Esophagus (tissue), 2 donors: ENCODE results near the gene TEP1. TPM values are rescaled to one million over a fixed set of nuclear protein-coding genes. Genes with fewer than 3 reads are reported as not detected.
"Not testable (repeated sequence)": the region's sequence is repeated elsewhere in the genome, so short reads cannot be mapped to it uniquely, and the experiment has no call there.

Experiments
- H3K27ac ChIP-seq, 2 donors: one replicate each; pipeline ENCODE4 v1.5.1; 2013; ENCODE audit warnings: low read depth in 2 of 2, mild to moderate bottlenecking in 2 of 2, inconsistent platforms in 1 of 2, low read length in 1 of 2, moderate library complexity in 1 of 2
- H3K27me3 ChIP-seq, 2 donors: one replicate each; pipeline ENCODE4 v1.6.1; 2013; ENCODE audit warnings: low read length in 2 of 2, control low read depth in 1 of 2, mild to moderate bottlenecking in 1 of 2; ENCODE audit not compliant: insufficient read depth in 2 of 2, control insufficient read depth in 1 of 2
- H3K36me3 ChIP-seq, 2 donors: one replicate each; pipeline ENCODE4 v1.6.1; 2013; ENCODE audit warnings: low read length in 1 of 2; ENCODE audit not compliant: control insufficient read depth in 2 of 2, insufficient read depth in 2 of 2
- H3K4me1 ChIP-seq, 2 donors: one replicate each; pipeline ENCODE4 v1.6.1; 2013; ENCODE audit warnings: low read length in 1 of 2; ENCODE audit not compliant: control insufficient read depth in 2 of 2, insufficient read depth in 2 of 2
- H3K4me3 ChIP-seq, 2 donors: one replicate each; pipeline ENCODE4 v1.5.1; 2013; ENCODE audit warnings: low read length in 2 of 2, mild to moderate bottlenecking in 2 of 2, low read depth in 1 of 2, moderate library complexity in 1 of 2
- H3K9me3 ChIP-seq, 2 donors: one replicate each; pipeline ENCODE4 v1.6.1; 2013; ENCODE audit warnings: mild to moderate bottlenecking in 2 of 2, low read depth in 1 of 2, low read length in 1 of 2, moderate library complexity in 1 of 2; ENCODE audit not compliant: control insufficient read depth in 2 of 2, insufficient read depth in 1 of 2
- WGBS, 2 donors: extraction: QIAGEN DNeasy Blood & Tissue Kit; methylation state at CpG; one replicate each; pipeline ENCODE4 v1.1.7; 2013; 5-methylcytosine and 5-hydroxymethylcytosine counted together
- polyA plus RNA-seq, 2 donors: library from polyadenylated mRNA; stranded (reverse); fragments of 200-250 nt; gene quantifications; one replicate each; pipeline ENCODE4 v1.2.3, GENCODE V29; 2013
- donor health status: healthy with polysubstance abuse.
- donor health status: Bipolar disorder and iron deficiency.

TEP1 gene
- polyA plus RNA-seq, 2 donors: 7.9 to 14.6 TPM

DNA sequence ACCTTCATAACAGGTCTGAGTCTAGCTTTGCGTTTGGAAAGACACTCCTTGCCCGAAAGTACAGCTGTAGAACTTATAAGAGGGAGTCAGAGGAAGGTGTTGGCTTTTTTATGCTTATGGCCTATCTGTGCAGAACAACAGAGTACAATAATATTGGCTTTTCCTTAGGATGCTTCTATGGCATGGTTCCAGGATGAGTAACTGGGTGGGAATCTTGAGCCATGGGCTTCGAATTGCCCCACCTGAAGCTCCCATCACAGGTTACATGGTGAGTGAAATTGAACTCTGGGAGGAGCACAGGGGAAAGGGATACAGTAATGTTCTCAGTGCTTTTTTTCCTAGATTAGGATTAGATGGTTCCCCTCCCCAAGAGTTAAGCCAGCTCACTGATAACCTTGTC lies 56.9 kb downstream of the TEP1 start:
- Histone ChIP-seq H3K27ac (no peak overlapping the region), H3K4me3 (no peak overlapping the region), H3K36me3 (peaks cover 4 to 7% of the 10 kb centered on the region in 2 donors), H3K27me3 (no peaks in the 10 kb centered on the region), H3K4me1 (no peaks in the 10 kb centered on the region), H3K9me3 (no peaks in the 10 kb centered on the region)
- WGBS, 2 donors: 78 to 89% methylated on average over 3 of the region's 3 CpGs

- Histone ChIP-seq H3K4me3 (no peak overlapping the region), H3K9me3 (no peaks in the 10 kb centered on the region), H3K36me3 (peaks cover 3 to 8% of the 10 kb centered on the region in 2 donors), H3K4me1 (no peaks in the 10 kb centered on the region), H3K27ac (no peak overlapping the region), H3K27me3 (no peaks in the 10 kb centered on the region)
These were observed 62.4 kb downstream of the TEP1 start for GRCh38 chr14:20350860-20351259.

DNA sequence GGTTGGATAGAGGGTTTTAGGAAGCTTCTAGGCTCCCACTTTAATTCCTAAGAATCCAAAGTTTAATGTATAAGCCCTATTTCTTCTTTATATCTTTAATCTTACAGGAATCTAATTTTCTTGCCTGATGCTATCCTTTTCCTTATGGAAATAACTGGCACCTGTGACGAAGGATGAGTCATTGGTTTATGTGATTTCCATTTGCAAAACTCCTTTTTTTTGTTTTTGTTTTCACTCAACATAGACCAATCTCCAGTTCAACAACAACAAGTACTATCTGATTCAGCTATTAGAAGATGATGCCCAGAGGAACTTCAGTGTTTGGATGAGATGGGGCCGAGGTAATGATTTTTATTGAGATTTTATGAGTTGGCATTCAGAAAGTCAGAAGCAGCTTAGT lies 63.0 kb downstream of the TEP1 start:
- Histone ChIP-seq H3K27me3 (no peaks in the 10 kb centered on the region), H3K27ac (no peak overlapping the region), H3K4me1 (no peaks in the 10 kb centered on the region), H3K36me3 (peaks cover 3 to 11% of the 10 kb centered on the region in 2 donors), H3K9me3 (no peaks in the 10 kb centered on the region), H3K4me3 (no peak overlapping the region)
- 90 to 91% methylated on average over 2 of the region's 2 CpGs for WGBS, 2 donors

GRCh38 chr14:20347747-20348146 lies 65.6 kb downstream of the TEP1 start:
- no peaks in the 10 kb centered on the region for H3K27me3 ChIP-seq
- WGBS, 2 donors: 96 to 99% methylated on average over 3 of the region's 3 CpGs
- H3K4me1 ChIP-seq: no peaks in the 10 kb centered on the region
- no peaks in the 10 kb centered on the region for H3K9me3 ChIP-seq
- H3K4me3 ChIP-seq: no peak overlapping the region
- peaks cover 3 to 8% of the 10 kb centered on the region in 2 donors for H3K36me3 ChIP-seq
- no peak overlapping the region for H3K27ac ChIP-seq

DNA sequence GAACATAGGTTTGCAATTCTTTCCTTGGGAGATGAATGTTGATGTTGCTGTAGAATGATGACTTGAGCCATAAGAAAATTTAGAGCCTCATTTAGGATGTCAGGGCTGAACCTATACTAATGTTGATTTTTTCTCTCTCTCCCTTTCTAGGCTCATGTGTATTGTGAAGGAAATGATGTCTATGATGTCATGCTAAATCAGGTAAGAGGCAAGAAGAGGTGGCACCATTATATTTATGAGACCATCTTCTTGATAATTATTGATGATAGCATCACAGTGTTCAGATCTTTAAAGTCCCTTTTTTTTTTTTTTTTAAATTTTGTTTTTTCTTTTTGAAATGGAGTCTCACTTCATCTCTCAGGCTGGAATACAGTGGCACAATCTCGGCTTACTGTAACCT lies 66.6 kb downstream of the TEP1 start:
- Histone ChIP-seq H3K27me3 (no peaks in the 10 kb centered on the region), H3K27ac (no peak overlapping the region), H3K9me3 (no peaks in the 10 kb centered on the region), H3K36me3 (peaks cover 3 to 8% of the 10 kb centered on the region in 2 donors), H3K4me1 (no peaks in the 10 kb centered on the region), H3K4me3 (no peak overlapping the region)
- 97 to 100% methylated on average over 1 of the region's 1 CpG for WGBS, 2 donors

- H3K27me3 ChIP-seq: no peaks in the 10 kb centered on the region
- no peaks in the 10 kb centered on the region for H3K9me3 ChIP-seq
- peaks cover 3 to 8% of the 10 kb centered on the region in 2 donors for H3K36me3 ChIP-seq
- no peak overlapping the region for H3K4me3 ChIP-seq
- no peak overlapping the region for H3K27ac ChIP-seq
- 95 to 100% methylated on average over 1 of the region's 1 CpG for WGBS, 2 donors
- no peaks in the 10 kb centered on the region for H3K4me1 ChIP-seq
These were observed 67.9 kb downstream of the TEP1 start for GRCh38 chr14:20345366-20345765.

GRCh38 chr14:20343862-20344220 lies 69.5 kb downstream of the TEP1 start:
- Histone ChIP-seq H3K4me3 (peak overlapping the region; percentile 61 to 66), H3K4me1 (no peaks in the 10 kb centered on the region), H3K27ac (peak overlapping the region; percentile 73 to 90), H3K36me3 (peaks cover 0 to 8% of the 10 kb centered on the region in 2 donors), H3K9me3 (no peaks in the 10 kb centered on the region), H3K27me3 (no peaks in the 10 kb centered on the region)
- 1 to 2% methylated on average over 3 of the region's 3 CpGs for WGBS, 2 donors

GRCh38 chr14:20343092-20343861 lies 70.0 kb downstream of the TEP1 start, which contains the start of gene PARP2:
Gene PARP2, plus strand, starts transcription at chr14:20343635. Its CDS starts 7 bp downstream, at chr14:20343642.
- Histone ChIP-seq H3K27ac (peak within 1 kb of the TSS; percentile 86 to 90), H3K9me3 (no peaks in the 10 kb centered on the region), H3K27me3 (no peaks in the 10 kb centered on the region), H3K4me1 (no peaks in the 10 kb centered on the region), H3K4me3 (peak within 1 kb of the TSS; percentile 61 to 66), H3K36me3 (peaks cover 0 to 8% of the 10 kb centered on the region in 2 donors)
- 0% methylated on average over 50 of the region's 50 CpGs for WGBS, 2 donors

GRCh38 chr14:20341646-20342045 lies 71.7 kb downstream of the TEP1 start:
- Histone ChIP-seq H3K4me3 (no peak overlapping the region), H3K36me3 (peaks cover 0 to 4% of the 10 kb centered on the region in 2 donors), H3K4me1 (no peaks in the 10 kb centered on the region), H3K27me3 (no peaks in the 10 kb centered on the region), H3K27ac (no peak overlapping the region), H3K9me3 (no peaks in the 10 kb centered on the region)
- WGBS, 2 donors: 47 to 61% methylated on average over 2 of the region's 2 CpGs

DNA sequence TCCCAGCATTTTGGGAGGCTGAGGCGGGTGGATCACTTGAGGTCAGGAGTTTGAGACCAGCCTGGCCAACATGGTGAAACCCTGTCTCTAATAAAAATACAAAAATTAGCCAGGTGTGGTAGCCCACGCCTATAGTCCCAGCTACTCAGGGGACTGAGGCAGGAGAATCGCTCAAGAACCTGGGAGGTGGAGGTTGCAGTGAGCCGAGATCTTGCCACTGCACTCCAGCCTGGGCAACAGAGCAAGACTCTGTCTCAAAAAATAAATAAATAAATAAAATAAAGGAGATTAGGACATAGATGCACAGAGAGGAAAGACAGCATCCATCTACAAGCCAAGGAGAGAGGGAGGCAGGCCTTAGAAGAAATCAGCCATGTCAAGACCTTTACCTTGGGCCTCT lies 72.3 kb downstream of the TEP1 start:
- H3K4me1 ChIP-seq, H3K36me3 ChIP-seq, H3K4me3 ChIP-seq, H3K27ac ChIP-seq, H3K27me3 ChIP-seq, H3K9me3 ChIP-seq: not testable (repeated sequence)
- 91 to 92% methylated on average over 4 of the region's 4 CpGs for WGBS, 2 donors
